GM12801 (cell line): ENCODE results near the gene CCDC197.

Experiments used
- CTCF ChIP-seq: IDR thresholded peaks from one replicate; pipeline ENCODE4 v1.5.1; 2011; ENCODE audit warnings: control low read depth; ENCODE audit not compliant: insufficient read length; ENCODE audit errors: extremely low read depth

CCDC197 gene

GRCh38 chr14:93957751-93958566 lies 39.1 kb upstream of the CCDC197 start:
- TF ChIP-seq CTCF, result no peak

- no peak for TF ChIP-seq CTCF
These were observed 38.4 kb upstream of the CCDC197 start for GRCh38 chr14:93958567-93959238.

DNA sequence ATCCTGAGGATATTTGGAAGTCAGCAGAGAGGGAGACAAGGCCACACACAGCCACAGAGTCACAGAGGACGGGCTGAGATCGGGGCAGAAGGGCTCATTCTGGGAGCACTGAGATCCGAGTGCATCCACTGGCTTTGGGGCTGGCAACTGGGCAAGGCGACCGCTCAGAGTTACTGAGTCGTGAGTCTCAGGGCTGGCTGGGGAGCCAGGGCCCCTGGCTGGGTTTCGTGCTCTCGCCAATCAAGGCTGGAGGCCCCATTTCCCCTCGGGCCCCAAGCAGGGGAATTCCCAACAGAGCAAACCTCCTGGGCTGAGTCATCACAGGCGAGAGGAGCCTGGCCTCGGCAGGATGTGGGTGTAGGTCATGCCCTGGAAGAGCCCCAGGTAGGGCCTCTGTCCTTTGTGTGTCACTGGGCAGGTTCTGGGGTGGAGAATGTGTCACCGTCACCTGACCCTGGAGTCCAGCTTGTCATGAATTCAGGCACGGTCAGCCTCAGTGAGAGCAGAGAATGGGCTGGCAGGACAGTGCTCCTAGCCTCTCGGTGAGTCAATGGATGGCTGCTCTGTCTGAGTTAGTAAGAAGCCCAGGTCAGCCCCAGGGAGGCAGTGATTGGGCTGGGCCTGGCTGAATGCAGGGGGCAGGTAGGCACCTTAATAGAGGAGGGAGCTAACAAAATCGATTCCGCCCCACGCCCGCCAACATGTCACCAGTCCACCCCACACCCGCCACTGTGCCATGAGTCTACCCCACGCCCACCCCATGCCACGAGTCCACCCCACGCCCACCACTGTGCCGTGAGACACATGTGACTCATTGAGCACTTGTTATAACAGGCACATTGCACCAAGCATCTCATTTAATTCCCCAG lies 37.6 kb upstream of the CCDC197 start:
- no peak for TF ChIP-seq CTCF

GRCh38 chr14:93960108-93960475 lies 37.0 kb upstream of the CCDC197 start:
- no peak for TF ChIP-seq CTCF

DNA sequence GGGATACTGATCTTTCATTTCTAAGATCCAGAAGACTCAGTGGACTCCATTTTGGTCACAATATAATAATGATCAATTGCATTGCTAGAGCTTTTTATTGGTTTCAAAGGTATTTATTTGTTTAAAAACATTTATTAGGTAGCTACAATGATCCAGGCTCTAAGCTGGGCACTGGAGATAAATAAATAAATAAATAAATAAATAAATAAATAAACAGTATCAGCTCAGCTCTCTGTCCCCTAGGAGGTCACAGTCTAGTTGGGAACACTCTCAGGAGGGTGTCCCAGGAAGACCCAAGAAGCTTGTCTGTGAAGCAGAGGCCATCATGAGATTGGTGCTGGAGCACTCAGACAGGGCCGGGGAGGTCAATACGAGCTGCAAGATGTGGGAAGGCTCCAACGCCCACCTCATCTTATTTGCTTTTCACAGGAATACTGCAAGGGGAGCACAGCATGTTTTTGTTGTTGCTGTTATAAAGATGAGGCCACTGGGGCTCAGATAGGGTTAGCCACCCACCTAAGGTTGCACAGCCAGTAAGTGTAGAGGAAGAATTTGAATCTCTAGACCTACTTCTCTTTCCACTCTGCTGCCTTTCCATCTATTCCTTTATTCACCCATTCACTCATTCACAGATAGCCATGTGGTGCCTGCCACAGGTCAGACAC lies 36.2 kb upstream of the CCDC197 start:
- TF ChIP-seq CTCF, result no peak

DNA sequence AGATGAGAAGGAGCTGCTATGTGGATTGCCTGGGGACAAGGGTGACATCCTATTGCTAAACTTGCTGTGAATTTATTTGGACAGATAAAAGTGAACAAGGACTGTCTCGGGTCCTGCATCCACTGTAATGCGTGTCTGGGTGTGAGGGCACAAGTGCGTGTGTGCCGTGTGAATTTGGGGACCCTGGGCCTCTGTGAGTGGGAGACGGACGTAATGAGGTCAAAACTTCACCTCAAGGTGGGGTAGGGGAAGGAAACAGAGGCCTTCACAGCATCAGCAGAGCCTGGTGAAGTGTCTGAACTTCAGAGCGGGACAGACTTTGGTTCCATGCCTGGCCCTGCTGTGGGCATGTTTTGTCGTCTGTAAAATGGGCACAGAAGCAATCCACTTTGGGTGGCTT lies 35.5 kb upstream of the CCDC197 start:
- TF ChIP-seq CTCF, result no peak
